ENCODE data around the gene GALNS.
"Not testable (repeated sequence)": the region's sequence is repeated elsewhere in the genome, so short reads cannot be mapped to it uniquely, and the experiment has no call there.

The GALNS gene

DNA sequence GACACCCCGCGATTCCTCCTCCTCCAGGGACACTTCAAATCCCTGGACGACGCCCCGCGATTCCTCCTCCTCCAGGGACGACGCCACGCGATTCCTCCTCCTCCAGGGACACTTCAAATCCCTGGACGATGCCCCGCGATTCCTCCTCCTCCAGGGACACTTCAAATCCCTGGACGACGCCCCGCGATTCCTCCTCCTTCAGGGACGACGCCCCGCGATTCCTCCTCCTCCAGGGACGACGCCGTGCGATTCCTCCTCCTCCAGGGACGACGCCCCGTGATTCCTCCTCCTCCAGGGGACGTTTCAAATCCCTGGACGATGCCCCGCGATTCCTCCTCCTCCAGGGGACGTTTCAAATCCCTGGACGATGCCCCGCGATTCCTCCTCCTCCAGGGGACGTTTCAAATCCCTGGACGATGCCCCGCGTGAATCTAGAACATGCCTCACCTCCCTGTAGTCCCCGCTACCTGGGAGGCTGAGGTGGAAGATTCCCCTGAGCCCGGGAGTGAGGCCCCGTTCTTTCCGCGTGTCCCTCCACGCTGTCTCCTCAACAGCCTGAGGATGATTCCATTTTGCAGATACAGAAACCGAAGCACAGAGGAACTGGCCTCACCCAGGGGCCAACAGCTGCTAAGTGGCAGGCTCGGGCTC is 33.1 kb upstream of the GALNS start:
- DNase-seq (ENCODE audit: low spot score): not testable (repeated sequence)

DNA sequence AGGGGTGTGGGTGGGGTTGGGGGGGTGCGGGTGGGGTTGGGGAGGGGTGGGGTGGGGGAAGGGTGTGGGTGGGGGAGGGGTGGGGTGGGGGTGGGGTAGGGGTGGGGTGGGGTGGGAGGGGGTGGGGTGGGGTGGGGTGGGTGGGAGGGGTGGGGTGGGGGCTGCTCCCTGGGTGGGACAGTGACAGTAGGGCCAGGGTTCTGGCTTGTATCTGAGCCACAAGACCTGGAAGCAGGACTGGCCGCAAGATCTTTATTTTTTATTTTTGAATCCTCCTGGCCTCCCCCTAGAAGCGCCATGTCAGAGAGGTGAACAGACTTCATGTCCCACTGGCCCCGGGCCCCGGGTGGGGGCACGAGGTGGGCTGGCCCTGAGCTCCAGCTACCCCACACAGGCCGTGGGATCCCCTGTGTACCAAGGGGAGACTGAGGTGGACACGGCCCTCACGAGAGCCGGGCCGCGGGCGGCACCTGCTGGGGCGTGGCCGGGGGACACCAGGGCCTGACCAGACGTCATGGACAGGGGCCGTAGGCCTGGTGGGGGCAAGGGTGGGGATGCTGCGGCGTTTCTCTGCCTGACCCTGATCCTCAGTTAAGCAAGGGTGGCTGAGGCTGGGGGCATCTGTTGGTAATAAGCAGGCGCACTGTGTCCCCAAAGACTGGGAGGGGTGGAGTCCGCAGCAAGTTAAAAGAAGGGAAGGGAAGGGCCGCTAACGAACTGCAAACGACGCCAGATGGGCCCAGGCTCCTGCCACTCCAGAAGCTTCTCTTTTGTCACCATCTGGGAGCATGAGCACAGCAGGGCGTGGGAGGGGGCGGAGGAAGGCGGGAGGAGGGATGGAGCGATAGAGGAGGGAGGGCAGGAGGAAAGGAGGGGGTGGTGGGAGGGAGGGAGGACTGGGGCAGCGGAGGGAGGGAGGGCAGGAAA is 32.0 kb upstream of the GALNS start:
- no peak for DNase-seq (ENCODE audit: low spot score)

DNA sequence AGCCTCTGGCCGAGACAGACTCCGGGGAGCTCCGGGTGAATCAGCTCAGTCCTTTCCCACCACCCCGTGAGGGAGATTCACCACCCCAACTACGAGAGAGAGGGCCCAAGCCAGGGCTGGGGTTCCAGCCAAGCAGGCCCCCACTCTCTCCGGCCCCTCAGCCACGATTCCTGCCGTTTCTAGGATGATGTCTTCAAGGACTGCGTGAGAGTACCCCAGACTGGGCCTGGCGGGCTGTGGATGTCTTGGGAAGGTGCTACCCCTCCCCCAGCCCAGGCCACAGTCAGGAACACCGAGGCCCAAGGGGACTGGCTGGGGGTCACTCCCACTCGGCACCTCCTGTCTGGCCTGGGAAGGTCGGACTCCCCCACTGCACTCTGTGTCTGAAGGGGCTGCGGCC is 31.3 kb upstream of the GALNS start:
- no peak for DNase-seq (ENCODE audit: low spot score)

DNA sequence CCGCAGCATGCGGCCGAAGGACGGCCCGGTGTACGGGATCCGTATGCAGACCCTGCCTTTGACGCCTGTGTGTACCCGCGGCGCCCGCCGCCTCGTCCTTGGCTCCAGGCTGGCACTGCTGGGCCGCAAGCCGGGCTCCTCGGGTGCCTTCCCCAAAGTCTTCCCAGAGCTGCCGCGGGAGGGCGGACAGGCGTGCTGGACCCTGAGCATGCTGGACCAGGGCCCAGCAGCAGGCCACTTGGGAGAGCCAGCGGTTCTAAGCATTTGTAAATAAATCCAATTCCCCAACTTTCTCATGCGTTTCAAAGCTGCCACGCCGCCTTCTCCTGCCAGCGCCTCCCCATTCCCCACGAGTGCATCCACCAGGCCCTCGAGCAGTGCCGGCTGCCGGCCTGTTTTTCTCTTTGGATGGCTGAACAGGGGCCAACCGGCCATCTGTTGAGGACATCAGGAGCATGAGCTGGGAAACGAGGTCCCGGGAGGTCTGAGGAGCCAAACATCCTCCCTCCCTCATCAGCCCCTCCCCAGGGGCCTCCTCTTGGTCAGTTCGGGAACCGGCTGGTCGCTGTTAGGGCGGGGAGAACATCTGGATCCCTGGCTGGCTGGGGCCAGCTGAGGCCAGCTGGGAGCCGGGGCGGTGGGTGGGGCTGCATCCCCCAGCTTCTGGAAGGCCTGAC is 30.2 kb upstream of the GALNS start:
- no peak for DNase-seq (ENCODE audit: low spot score)

DNA sequence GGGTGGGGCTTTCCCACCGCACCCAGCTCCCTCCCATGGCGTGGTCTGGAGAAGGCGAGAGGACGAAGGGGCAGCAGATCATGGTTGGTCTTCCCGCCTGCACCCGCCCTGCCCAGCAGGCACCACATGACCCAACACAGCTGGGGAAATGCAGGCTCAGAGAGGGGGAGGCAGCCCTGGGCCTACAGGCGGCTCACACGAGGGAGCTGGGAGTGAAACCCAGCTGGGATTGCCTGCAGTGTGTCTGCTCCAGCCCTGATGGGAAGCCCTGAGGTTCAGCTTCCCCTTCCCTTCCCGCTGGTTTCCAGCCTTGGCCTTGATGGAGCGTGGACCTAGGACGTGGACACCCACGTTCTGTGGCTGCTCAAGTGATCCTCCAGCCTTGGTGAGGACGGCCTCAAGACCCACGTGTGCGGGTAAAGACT is 29.7 kb upstream of the GALNS start:
- no peak for DNase-seq (ENCODE audit: low spot score)

DNA sequence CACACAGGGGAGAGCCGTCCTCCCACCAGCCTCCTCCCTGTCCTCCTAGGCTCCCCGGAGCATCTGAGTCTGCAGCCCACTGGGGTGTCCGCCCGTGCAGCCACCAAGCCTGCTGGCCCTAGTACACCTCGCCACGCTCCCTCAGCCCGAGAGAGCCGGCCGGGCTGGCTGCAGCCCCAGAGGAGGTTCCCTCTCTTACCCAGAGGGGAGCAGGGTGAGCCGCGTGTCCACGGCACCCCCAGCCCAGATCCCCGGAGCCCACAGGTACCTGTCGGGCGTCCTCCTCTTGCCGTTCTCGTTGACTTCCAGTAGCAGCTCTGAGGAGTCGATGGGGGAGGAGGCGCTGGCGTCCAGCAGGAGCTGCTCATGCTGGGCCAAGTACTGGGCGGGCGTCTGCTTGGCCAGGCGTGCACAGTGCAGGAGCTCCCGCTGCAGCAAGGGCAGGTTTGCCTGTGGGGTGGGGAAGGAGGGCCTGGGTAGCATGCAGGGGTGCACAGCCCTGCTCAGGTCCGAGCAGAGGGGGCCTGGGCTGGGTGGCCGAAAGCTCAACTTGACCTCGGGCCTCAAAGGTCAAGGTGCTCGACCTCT is 29.0 kb upstream of the GALNS start:
- DNase-seq (ENCODE audit: low spot score): no peak

DNA sequence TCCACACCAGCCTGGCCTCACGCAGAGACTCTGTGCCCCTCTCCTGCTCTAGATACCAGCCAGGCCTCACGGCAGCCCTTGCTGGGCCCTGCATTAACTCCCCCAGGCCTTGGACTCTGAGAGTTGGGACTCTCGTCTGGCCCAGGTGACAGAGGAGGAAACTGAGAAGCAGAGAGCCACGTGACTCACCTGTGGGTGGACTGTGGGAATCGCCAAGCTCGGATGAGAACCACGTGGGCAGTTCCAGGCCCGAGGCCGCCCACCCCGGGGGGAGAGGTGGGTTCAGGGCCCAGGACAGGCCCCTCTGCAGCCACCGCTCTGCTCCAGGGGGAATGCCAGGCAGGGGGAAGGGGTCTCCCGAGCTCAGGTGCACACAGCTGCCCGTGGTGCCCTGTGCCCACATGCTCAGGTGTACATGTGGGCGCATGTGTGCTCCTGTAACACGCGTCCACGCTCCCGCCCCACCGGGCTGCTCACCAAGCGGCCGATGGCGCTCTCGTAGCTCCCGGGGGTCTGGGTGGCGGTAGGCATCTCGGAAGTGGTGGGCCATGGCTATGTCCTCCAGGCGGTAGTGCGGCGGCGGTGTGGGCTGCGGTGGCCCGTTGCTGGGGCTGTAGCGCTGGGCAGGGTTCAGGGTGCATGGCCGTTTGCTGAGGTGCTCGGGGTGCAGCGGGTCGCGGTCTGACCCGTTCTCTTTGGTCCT is 28.0 kb upstream of the GALNS start:
- DNase-seq (ENCODE audit: low spot score): no peak

DNA sequence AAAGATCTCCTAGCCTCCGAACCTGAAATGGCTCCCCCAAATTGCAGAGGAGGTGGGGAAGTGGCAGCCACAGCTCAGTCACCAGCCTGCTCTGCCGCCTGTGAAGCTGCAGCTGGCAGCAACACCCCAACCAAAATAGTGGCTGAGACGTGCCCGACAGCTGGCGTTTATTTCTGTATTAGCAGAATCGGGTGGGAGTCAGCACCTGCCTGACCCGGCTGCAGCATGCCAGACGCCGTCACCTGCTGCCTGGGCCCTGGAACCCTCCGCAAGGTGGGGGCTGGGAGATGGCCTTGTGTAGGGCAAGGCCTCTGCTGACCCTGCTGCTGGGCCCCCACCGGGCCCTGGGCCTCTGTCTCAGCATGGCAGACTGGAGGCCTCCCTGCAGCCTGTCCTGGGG is 27.2 kb upstream of the GALNS start:
- DNase-seq (ENCODE audit: low spot score): no peak

DNA sequence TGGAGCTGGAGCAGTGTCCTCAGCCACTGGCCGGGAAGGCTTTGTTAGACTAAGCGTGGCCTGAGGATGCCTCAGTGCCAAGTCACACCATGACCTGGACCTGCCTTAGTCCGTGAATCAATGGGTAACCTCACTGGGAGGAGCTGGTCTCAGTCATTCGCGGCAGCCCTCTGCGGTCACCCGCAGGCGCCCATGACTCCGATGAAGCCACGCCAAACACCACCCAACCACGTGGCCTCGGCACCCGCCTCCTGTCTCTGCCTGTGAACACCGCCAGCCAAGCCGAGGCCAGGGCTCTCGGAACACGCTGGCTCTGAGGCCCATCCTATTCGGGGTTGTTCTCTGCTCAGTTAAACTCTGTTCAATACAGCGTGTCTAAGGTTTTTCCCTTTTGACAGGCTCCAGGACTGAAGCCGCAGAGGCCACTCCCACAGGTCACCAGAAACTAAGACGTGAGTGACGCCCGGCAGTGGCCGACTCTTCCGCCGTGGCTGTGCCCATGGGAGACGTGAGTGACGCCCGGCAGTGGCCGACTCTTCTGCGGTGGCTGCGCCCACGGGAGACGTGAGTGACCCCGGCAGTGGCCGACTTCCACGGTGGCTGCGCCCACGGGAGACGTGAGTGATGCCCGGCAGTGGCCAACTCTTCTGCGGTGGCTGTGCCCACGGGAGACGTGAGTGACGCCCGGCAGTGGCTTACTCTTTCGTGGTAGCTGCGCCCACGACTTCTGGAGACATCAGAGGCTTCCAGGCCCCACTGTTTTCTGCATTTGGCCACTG is 26.6 kb upstream of the GALNS start:
- DNase-seq (ENCODE audit: low spot score): no peak

DNA sequence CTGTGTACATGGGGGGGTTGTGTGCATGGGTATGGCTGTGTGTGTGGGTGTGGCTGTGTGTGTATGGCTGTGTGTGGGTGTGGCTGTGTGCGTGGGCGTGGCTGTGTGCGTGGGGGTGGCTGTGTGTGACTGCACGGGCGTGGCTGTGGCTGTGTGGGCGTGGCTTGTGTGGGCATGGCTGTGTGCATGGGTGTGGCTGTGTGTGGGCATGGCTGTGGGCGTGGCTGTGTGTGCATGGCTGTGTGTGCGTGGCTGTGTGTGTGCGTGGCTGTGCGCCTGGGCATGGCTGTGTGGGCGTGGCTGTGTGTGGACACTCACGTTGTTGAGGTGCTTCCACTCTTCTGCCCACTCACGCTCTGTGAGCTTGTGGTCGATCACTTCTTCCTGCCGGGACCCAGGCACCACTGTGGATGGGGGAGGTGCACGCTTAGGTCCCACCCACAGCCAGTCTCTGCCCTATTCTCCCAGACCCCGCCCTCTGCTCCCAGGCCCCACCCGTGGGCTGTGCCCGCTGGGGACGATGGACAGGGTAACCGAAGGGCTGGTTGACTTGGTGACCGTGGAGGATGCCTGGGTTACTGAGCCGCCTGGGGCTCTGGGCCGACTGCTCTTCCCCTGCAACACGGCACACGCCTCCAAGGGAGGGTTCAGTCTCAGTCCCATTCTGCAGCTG is 25.7 kb upstream of the GALNS start:
- DNase-seq (ENCODE audit: low spot score): no peak

DNA sequence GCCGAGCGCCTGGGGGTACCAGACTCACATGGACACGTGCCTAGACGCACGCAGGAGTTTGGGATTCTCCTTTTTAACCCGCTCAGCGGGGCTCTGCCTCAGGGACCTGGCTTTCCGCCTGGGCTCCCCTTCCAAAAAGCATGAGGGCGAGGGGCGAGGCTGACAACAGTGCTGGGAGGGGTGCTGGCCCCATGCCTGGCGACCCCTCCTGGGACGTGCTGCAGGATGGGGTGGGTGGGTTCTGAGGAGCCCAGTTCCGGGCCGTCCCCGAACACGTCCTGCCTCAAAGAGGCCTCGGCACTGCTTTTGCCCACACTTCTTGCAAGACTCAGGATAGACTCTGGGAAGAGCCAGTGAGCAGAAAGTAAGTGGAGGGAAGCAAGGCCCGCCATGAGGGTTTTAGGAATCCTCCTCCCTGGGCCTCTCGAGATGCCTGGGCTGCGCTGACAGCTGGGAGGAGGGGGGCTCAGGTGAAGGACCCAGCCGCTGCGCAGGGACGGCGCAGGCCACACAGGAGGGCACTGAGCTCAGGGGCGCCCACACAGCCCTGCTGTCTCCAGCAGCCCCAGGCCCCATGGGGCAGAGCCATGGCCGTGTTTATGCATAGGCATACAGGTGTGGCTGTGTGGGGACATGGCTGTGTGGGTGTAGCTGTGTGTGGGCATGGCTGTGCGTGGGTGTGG is 25.1 kb upstream of the GALNS start:
- DNase-seq (ENCODE audit: low spot score): no peak

DNA sequence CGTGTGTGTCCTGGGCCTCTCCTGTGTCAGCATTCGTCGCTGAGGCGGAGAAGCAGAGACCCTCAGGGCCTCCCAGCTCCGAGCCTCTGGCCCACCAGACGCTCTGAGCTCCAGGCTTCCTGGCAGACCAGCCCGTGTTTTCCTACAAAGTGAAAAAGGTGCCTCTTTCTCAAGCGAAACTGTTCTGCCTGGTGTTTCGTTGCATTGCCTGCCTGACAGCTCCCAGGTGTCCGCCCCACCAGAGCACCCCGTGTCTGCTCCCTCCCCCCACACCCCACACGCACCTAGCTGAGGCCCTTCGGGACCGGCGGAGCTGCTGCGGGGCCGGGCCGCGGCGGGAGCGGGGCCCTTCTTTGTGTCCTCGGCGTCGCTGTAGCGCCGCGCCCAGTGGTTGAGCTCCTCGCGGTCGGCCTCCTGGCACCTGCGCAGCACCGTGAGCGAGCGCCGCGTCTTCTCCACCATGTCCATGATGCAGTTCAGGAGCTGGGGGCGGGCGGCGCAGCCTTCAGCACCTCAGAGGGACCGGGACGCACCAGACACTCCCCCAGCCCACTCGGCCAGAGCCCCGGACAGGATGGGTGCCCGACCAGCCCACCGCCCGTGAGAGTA is 24.4 kb upstream of the GALNS start:
- DNase-seq (ENCODE audit: low spot score): no peak

DNA sequence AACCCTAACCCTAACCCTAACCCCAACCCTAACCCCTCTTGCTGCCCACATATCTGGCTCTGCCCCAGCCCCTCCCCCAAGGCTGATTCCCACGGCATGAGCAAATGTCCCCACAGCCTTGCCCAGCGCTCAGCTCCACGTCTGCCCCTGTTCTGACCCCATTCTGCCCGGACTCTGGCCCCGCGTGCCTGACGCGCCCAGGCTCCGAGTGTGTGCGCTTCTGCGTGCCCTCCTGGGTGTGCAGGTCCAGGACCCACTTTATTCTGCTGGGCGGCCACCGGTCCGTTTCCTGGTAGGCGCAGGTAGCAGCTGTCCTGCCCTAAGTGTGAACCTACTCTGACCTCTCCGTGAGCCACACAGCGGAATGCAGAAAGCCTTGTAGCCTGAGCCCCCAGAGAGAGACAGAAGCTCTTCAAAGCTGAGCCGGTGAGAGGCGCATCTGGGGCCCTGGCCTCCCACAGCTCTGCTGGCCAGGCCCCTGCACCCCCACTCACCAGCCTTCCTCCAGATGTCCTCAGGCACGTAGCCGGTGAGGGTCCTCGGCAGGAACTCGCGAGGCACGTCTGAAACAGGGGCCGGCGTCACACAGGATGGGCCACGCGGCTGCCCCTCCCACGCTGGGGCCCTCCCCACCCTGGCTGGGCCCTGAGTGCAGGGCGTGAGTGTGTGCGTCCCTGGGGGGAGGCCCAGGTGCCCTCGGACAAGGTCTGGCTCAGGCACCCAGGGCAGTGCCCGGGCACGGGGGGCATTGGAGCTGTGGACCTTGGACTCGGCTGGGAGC is 23.7 kb upstream of the GALNS start:
- DNase-seq (ENCODE audit: low spot score): no peak

DNA sequence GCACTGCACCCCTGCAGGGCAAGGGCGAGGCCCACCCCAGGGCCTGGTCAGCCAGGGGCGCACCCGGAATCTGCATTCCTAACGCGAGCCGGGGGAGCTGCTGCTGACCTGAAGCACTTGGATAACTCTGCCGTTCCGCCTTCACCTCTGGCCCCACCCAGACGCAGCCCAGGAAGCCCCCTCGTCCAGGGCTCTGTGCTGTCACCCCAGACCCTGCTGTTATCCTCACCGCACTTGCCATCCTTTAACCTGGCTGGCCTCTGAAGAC is 23.0 kb upstream of the GALNS start:
- DNase-seq (ENCODE audit: low spot score): no peak

DNA sequence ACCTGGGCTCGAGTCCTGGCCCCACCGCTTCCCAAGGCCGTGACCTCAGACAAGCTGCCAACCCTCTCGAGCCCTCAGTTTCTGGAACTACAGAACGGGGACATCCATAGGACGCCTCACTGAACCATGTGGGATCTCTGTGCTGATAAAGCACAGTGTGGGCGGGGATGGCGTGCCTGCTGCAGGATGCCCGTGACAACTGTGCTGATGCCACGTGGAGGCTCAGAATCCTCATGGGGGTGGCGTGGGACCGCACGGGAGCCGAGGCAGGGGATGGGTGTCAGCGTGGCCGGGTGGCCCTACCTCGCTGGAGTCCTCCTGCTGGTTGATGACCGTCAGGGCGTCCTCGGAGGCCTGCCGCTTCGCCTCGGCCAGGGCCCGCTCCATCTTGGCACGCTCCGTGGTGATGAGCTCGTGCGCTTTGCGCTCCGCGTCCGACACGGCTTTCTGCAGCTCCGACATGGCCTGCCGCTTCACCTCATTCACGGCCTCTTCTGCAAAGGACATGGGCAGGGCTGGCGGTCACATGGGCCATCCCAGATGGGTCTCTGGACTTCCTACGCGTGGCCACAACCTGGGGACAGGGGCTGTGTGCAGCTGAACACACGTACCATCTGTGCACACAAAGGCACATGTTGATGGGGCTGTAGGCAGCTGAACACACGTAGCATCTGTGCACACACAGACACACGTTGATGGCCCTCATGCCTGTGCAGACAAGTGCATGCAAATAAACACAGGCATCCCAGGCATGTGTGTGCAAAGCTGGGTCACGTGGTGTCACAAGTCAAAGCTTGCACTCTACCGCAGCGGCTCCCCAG is 22.4 kb upstream of the GALNS start:
- DNase-seq (ENCODE audit: low spot score): no peak

DNA sequence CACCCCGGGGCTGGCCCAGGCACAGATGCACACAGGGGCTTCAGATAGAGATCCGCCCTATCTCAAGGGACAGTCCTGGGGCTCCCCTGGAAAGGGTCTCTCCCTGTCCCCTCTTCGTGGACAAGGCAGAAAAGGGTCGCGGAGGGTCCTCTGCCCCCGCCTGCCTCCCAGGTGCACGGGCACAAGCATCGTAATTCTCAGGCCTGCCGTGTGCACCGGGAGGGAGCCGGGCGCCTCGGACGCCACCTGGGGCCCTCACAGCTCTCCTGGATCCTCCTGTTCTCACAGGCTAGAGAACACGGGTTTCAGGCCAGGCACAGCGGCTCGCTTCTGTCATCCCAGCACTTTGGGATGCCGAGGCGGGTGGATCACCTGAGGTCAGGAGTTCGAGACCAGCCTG is 21.6 kb upstream of the GALNS start:
- DNase-seq (ENCODE audit: low spot score): no peak

DNA sequence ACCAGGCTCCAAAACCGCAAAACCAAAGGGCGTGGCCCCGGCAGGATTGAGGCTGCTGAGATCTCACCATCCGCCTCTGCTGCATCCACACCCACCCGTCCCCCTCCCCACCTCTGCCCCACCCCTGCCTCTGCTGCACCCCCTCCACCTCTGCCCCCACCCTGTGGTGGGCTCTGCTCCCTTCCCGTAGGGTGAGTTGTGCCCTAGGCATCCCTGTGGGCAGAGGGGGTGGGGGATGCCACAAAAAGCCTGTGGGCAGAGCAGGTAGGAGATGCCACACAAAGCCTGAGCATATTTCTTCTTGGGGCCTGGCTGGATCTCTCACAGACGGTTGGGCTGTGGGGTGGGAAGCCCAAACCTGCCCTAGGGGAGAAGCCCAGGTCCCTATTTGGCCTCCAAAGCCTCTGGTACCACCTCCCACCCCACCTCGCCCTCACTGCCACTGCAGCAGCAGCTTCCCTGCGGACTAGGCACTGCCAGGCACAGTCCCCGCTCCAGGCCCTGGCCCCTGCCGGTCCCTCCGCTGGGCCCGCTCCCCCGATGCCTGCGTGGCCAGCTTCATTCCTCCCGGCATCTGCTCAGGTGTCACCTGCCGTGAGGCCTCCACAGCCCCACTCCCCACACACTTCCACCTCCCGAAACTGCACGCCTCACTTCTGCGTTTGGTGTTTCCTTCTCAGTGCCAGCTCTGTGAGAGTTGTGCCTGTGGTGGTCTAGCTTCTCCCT is 21.0 kb upstream of the GALNS start:
- no peak for DNase-seq (ENCODE audit: low spot score)
